Measurements from ENCODE around the gene PLCH1. TPM values are rescaled to one million over a fixed set of nuclear protein-coding genes. Genes with fewer than 3 reads are reported as not detected.
A peak's percentile ranks its signal among the peaks of the same experiment; 100 is the strongest.

Gene PLCH1
- total RNA-seq (not detected), polyA plus RNA-seq (not detected)

GRCh38 chr3:155744626-155745324 lies at the start of gene PLCH1:
Gene PLCH1 (minus strand): TSS chr3:155745071. CDS start chr3:155704224, 40,847 bp downstream.
- Histone ChIP-seq H3K27me3 (ENCODE audit: insufficient read depth, low read length, poor library complexity, severe bottlenecking) (peaks cover 17% of the 10 kb centered on the region), H3K27ac (ENCODE audit: low read depth, low read length) (no peak within 1 kb of the TSS), H3K36me3 (ENCODE audit: insufficient read depth, low read length) (no peaks in the 10 kb centered on the region), H3K9me3 (ENCODE audit: low read length) (no peaks in the 10 kb centered on the region), H3K4me3 (ENCODE audit: low read length) (peak within 1 kb of the TSS; percentile 59), H3K4me1 (ENCODE audit: insufficient read depth, low read length) (peaks cover 15% of the 10 kb centered on the region)
- peak; percentile 5 to 58 (median 30) for DNase-seq
- Mint-ChIP-seq H3K27me3 (peaks cover 42 to 43% of the 10 kb centered on the region in 2 donors), H3K27ac (peak within 1 kb of the TSS in 7 of 8 donors; percentile 5 to 94 (median 46)), H3K36me3 (peaks cover 0 to 1% (median 0%) of the 10 kb centered on the region in 3 donors), H3K9me3 (no peaks in the 10 kb centered on the region), H3K4me3 (peak within 1 kb of the TSS; percentile 87 to 92 (median 88)), H3K4me1 (peaks cover 16 to 32% (median 18%) of the 10 kb centered on the region in 3 donors)
- ChIA-PET CTCF (no interaction called here), POLR2A (no interaction called here)

- H3K9me3 ChIP-seq (ENCODE audit: low read length): no peaks in the 10 kb centered on the region
- Mint-ChIP-seq H3K36me3 (peaks cover 32 to 57% (median 37%) of the 10 kb centered on the region in 3 donors), H3K4me3 (no peak overlapping the region)
These were observed 47.7 kb upstream of the PLCH1 start for GRCh38 chr3:155792532-155792931.

GRCh38 chr3:155791190-155791589 lies 46.3 kb upstream of the PLCH1 start:
- no peak overlapping the region for H3K27ac ChIP-seq (ENCODE audit: low read depth, low read length)
- no peaks in the 10 kb centered on the region for H3K27me3 ChIP-seq (ENCODE audit: insufficient read depth, low read length, poor library complexity, severe bottlenecking)
- peaks cover 0 to 8% (median 2%) of the 10 kb centered on the region in 5 donors for H3K9me3 Mint-ChIP-seq
- H3K4me3 Mint-ChIP-seq: no peak overlapping the region
- H3K4me1 Mint-ChIP-seq: peaks cover 2 to 17% (median 15%) of the 10 kb centered on the region in 3 donors
- H3K36me3 ChIP-seq (ENCODE audit: insufficient read depth, low read length): no peaks in the 10 kb centered on the region
- CTCF ChIA-PET: no interaction called here
- H3K9me3 ChIP-seq (ENCODE audit: low read length): no peaks in the 10 kb centered on the region
- H3K36me3 Mint-ChIP-seq: peaks cover 27 to 46% (median 40%) of the 10 kb centered on the region in 3 donors
- no peaks in the 10 kb centered on the region for H3K4me1 ChIP-seq (ENCODE audit: insufficient read depth, low read length)
- no peak overlapping the region for H3K4me3 ChIP-seq (ENCODE audit: low read length)
- H3K27ac Mint-ChIP-seq: peak overlapping the region in 1 of 8 donors; percentile 91
- no peak for DNase-seq
- POLR2A ChIA-PET: no interaction called here
- no peaks in the 10 kb centered on the region for H3K27me3 Mint-ChIP-seq

More at GRCh38 chr3:155792532-155792931, 47.7 kb upstream of the PLCH1 start:
- Mint-ChIP-seq H3K27ac (no peak overlapping the region), H3K27me3 (no peaks in the 10 kb centered on the region), H3K4me1 (peaks cover 4 to 20% (median 19%) of the 10 kb centered on the region in 3 donors), H3K9me3 (peaks cover 0 to 8% (median 2%) of the 10 kb centered on the region in 5 donors)
- no peaks in the 10 kb centered on the region for H3K36me3 ChIP-seq (ENCODE audit: insufficient read depth, low read length)
- H3K4me1 ChIP-seq (ENCODE audit: insufficient read depth, low read length): no peaks in the 10 kb centered on the region
- POLR2A ChIA-PET: no interaction called here
- CTCF ChIA-PET: no interaction called here
- H3K27ac ChIP-seq (ENCODE audit: low read depth, low read length): no peak overlapping the region
- no peaks in the 10 kb centered on the region for H3K27me3 ChIP-seq (ENCODE audit: insufficient read depth, low read length, poor library complexity, severe bottlenecking)
- H3K4me3 ChIP-seq (ENCODE audit: low read length): no peak overlapping the region
- DNase-seq: no peak

GRCh38 chr3:155790272-155790925 lies 45.5 kb upstream of the PLCH1 start:
- no peaks in the 10 kb centered on the region for H3K36me3 ChIP-seq (ENCODE audit: insufficient read depth, low read length)
- Mint-ChIP-seq H3K4me1 (peaks cover 5 to 25% (median 21%) of the 10 kb centered on the region in 3 donors), H3K36me3 (peaks cover 23 to 43% (median 42%) of the 10 kb centered on the region in 3 donors), H3K4me3 (no peak overlapping the region), H3K9me3 (peaks cover 0 to 8% (median 2%) of the 10 kb centered on the region in 5 donors), H3K27me3 (no peaks in the 10 kb centered on the region), H3K27ac (peak overlapping the region in 1 of 8 donors; percentile 25)
- no peak for DNase-seq
- no peaks in the 10 kb centered on the region for H3K27me3 ChIP-seq (ENCODE audit: insufficient read depth, low read length, poor library complexity, severe bottlenecking)
- CTCF ChIA-PET: interaction anchor here (0.8 kb wide), 1 partner anchor 20 kb away, joined by 4 read pairs; no protein-coding TSS in a partner anchor
- no peaks in the 10 kb centered on the region for H3K9me3 ChIP-seq (ENCODE audit: low read length)
- no peaks in the 10 kb centered on the region for H3K4me1 ChIP-seq (ENCODE audit: insufficient read depth, low read length)
- H3K27ac ChIP-seq (ENCODE audit: low read depth, low read length): no peak overlapping the region
- POLR2A ChIA-PET: no interaction called here
- H3K4me3 ChIP-seq (ENCODE audit: low read length): no peak overlapping the region

GRCh38 chr3:155785662-155786295 lies 40.9 kb upstream of the PLCH1 start:
- CTCF ChIA-PET: interaction anchor here (1.4 kb wide), 1 partner anchor 20 kb away, joined by 4 read pairs; the partner anchor contains the start of gene C3orf33
- POLR2A ChIA-PET: no interaction called here

GRCh38 chr3:155782390-155782953 lies 37.6 kb upstream of the PLCH1 start:
- peaks cover 5 to 14% (median 13%) of the 10 kb centered on the region in 3 donors for H3K4me1 Mint-ChIP-seq
- no peaks in the 10 kb centered on the region for H3K4me1 ChIP-seq (ENCODE audit: insufficient read depth, low read length)
- DNase-seq: no peak
- H3K27ac ChIP-seq (ENCODE audit: low read depth, low read length): no peak overlapping the region
- peaks cover 7 to 14% (median 9%) of the 10 kb centered on the region in 5 donors for H3K9me3 Mint-ChIP-seq
- H3K9me3 ChIP-seq (ENCODE audit: low read length): no peaks in the 10 kb centered on the region
- H3K36me3 Mint-ChIP-seq: peaks cover 13 to 53% (median 41%) of the 10 kb centered on the region in 3 donors
- no peaks in the 10 kb centered on the region for H3K36me3 ChIP-seq (ENCODE audit: insufficient read depth, low read length)
- H3K27ac Mint-ChIP-seq: peak overlapping the region in 1 of 8 donors; percentile 24
- no peak overlapping the region for H3K4me3 ChIP-seq (ENCODE audit: low read length)
- H3K4me3 Mint-ChIP-seq: no peak overlapping the region
- ChIA-PET POLR2A (no interaction called here), CTCF (interaction anchor here (0.7 to 3.1 kb wide), 2 partner anchors 17 to 23 kb away, joined by 3 to 13 read pairs; partner anchors contain the start of gene C3orf33)
- no peaks in the 10 kb centered on the region for H3K27me3 ChIP-seq (ENCODE audit: insufficient read depth, low read length, poor library complexity, severe bottlenecking)
- peaks cover 0 to 2% of the 10 kb centered on the region in 2 donors for H3K27me3 Mint-ChIP-seq

More at GRCh38 chr3:155785662-155786295, 40.9 kb upstream of the PLCH1 start:
- no peaks in the 10 kb centered on the region for H3K36me3 ChIP-seq (ENCODE audit: insufficient read depth, low read length)
- no peak overlapping the region for H3K27ac ChIP-seq (ENCODE audit: low read depth, low read length)
- H3K27me3 ChIP-seq (ENCODE audit: insufficient read depth, low read length, poor library complexity, severe bottlenecking): no peaks in the 10 kb centered on the region
- Mint-ChIP-seq H3K27ac (peak overlapping the region in 2 of 8 donors; percentile 5 to 78), H3K4me1 (peaks cover 5 to 18% (median 14%) of the 10 kb centered on the region in 3 donors), H3K4me3 (no peak overlapping the region), H3K27me3 (no peaks in the 10 kb centered on the region), H3K36me3 (peaks cover 11 to 34% (median 30%) of the 10 kb centered on the region in 3 donors), H3K9me3 (peaks cover 7 to 14% (median 9%) of the 10 kb centered on the region in 5 donors)
- no peak for DNase-seq
- H3K9me3 ChIP-seq (ENCODE audit: low read length): no peaks in the 10 kb centered on the region
- H3K4me1 ChIP-seq (ENCODE audit: insufficient read depth, low read length): no peaks in the 10 kb centered on the region
- no peak overlapping the region for H3K4me3 ChIP-seq (ENCODE audit: low read length)

- Mint-ChIP-seq H3K4me3 (no peak overlapping the region), H3K9me3 (peaks cover 7 to 14% (median 9%) of the 10 kb centered on the region in 5 donors), H3K27me3 (peaks cover 0 to 2% of the 10 kb centered on the region in 2 donors), H3K36me3 (peaks cover 13 to 48% (median 44%) of the 10 kb centered on the region in 3 donors), H3K4me1 (peaks cover 0 to 3% (median 0%) of the 10 kb centered on the region in 3 donors), H3K27ac (no peak overlapping the region)
- ChIA-PET POLR2A (no interaction called here), CTCF (interaction anchor here (3.1 kb wide), 1 partner anchor 26 kb away, joined by 13 read pairs; the partner anchor contains the start of gene C3orf33)
- DNase-seq: no peak
- Histone ChIP-seq H3K27ac (ENCODE audit: low read depth, low read length) (no peak overlapping the region), H3K27me3 (ENCODE audit: insufficient read depth, low read length, poor library complexity, severe bottlenecking) (no peaks in the 10 kb centered on the region), H3K4me1 (ENCODE audit: insufficient read depth, low read length) (no peaks in the 10 kb centered on the region), H3K4me3 (ENCODE audit: low read length) (no peak overlapping the region), H3K36me3 (ENCODE audit: insufficient read depth, low read length) (no peaks in the 10 kb centered on the region), H3K9me3 (ENCODE audit: low read length) (no peaks in the 10 kb centered on the region)
These were observed 35.4 kb upstream of the PLCH1 start for GRCh38 chr3:155780291-155780690.

Measured in CD8-positive, alpha-beta memory T cell (primary cell).